KOPT-K1 (cell line): ENCODE results near the gene CCDC175.

Experiments
- H3K27ac ChIP-seq: fragments of 200-600 bp; sonication (generic); 2 replicates; pipeline ENCODE4 v1.5.1; 2016; ENCODE audit warnings: antibody characterized with exemption, mild to moderate bottlenecking, low read depth, low read length; ENCODE audit not compliant: poor library complexity, severe bottlenecking
- H3K36me3 ChIP-seq: fragments of 200-600 bp; sonication (generic); 2 replicates; pipeline ENCODE4 v1.5.1; 2017; ENCODE audit warnings: antibody characterized with exemption, mild to moderate bottlenecking, low read length, moderate library complexity; ENCODE audit not compliant: insufficient read depth
- H3K9me3 ChIP-seq: fragments of 200-600 bp; sonication (generic); 2 replicates; pipeline ENCODE4 v1.5.1; 2017; ENCODE audit warnings: antibody characterized with exemption, low read length, mild to moderate bottlenecking; ENCODE audit not compliant: insufficient read depth, poor library complexity, severe bottlenecking

The CCDC175 gene

GRCh38 chr14:59481407-59481806 lies 95.2 kb downstream of the CCDC175 start:
- H3K9me3 ChIP-seq: no peaks in the 10 kb centered on the region
- no peak overlapping the region for H3K27ac ChIP-seq
- H3K36me3 ChIP-seq: peaks cover 15% of the 10 kb centered on the region; the same call in 1 of the 2 replicates

DNA sequence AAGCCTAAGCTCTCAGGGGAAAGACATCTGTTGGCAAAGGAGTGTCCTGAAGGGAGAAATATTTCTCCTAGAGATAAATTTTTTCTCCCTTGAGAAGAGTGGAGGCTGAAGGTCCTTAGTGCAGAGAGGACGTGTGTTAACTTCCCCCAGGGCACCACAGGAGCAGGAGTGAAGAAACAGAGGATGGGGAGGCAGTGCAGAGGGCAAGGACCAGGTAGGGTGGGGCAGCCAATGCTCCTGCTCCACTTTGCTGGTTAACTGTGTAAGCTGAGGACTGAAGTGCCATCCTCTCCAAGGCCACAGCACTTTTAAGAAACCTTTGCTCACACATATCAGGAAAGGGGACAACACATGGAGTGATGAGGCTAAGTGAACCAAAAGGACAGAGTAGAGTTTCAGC lies 96.4 kb downstream of the CCDC175 start:
- H3K27ac ChIP-seq: no peak overlapping the region
- H3K9me3 ChIP-seq: no peaks in the 10 kb centered on the region
- H3K36me3 ChIP-seq: peaks cover 27% of the 10 kb centered on the region

GRCh38 chr14:59478540-59478939 lies 98.1 kb downstream of the CCDC175 start:
- Histone ChIP-seq H3K9me3 (no peaks in the 10 kb centered on the region), H3K36me3 (peaks cover 41% of the 10 kb centered on the region), H3K27ac (no peak overlapping the region)

DNA sequence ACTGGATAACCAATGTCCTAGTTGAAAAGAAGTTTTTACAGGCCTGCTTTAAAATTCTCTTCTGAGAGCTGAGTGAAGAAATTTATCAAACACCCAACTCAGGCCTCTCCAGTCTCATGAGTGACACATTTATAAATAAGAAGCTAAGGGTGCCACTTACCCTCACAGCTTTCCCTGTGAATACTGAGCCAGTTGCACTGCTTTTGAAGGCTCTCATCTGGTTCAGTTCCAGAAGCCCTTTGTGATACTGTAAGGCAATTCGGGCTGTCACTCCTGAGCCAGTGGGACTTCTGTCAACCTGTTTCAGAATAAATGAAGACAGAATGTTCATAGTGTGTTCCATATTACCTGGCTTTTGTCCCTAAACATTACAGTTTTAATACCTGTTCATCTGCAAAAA lies 100.9 kb downstream of the CCDC175 start:
- H3K36me3 ChIP-seq: peaks cover 61% of the 10 kb centered on the region
- no peaks in the 10 kb centered on the region for H3K9me3 ChIP-seq

DNA sequence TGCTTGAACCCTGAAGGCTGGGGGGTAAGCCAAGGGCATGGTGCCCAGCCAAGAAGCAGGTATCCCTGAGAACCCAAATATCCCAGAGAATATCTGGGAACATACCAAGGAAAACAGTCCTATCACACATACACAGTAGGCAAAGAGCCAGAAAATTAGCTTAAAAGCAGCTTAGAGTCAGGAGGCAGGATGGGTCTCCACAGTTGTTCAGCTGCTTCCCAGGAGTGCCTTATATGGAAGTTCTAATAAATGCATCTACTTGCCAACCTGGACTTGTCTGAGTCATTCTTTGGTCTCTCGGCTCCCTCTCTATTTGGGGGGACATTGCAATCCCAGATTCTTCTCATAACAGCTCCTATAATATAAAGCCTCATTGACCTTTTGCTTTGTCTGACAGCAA lies 102.4 kb downstream of the CCDC175 start:
- no peaks in the 10 kb centered on the region for H3K9me3 ChIP-seq
- H3K36me3 ChIP-seq: peaks cover 68% of the 10 kb centered on the region
- H3K27ac ChIP-seq: no peak overlapping the region

More for the DNA sequence above, 100.9 kb downstream of the CCDC175 start:
- no peak overlapping the region for H3K27ac ChIP-seq

DNA sequence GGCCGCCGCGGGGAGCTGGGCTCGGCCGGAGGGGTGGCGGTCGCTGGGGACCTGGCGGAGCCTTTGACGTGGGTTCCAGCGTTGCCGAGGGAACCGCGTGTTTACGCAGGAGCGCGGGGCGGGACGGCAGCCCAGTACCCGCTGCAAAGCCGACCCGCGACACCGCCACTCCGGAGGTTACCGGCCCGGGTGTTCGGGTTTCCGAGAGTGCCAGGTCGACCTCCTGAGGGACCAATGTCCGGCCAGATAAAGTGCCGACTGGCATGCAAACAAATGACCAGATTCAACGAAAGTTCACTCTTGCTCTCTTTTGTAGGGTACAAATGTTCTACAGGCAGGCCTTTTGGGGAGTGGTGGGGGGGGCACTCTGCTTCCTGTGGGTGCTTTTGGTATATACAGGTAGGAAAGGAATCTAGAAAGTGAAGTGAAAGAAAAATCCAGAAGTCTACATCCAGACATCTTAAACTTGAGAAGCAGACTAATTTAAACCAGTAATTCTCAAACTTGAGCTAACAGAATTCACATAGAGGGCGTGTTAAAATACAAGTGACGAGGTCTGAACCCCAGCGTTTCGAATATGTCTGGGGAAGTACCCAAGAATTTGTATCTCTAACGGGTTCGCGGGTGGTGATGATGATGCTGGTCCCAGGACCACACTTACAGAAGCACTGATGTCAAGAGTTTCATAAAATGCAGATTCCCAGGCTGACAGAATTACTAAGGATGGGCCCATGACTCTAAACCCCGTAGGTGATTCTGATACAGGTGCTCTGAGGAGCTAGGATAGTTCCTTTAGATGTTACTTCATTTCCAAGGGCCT lies 111.1 kb downstream of the CCDC175 start, which contains the start of gene GPR135:
TSS of gene GPR135 (minus strand) at position 65 of the 820 bp plus-strand sequence. CDS start 154 bp downstream, outside the sequence.
- no peaks in the 10 kb centered on the region for H3K9me3 ChIP-seq
- peaks cover 59% of the 10 kb centered on the region; the same call in 1 of the 2 replicates for H3K36me3 ChIP-seq
- H3K27ac ChIP-seq: no peak within 1 kb of the TSS

DNA sequence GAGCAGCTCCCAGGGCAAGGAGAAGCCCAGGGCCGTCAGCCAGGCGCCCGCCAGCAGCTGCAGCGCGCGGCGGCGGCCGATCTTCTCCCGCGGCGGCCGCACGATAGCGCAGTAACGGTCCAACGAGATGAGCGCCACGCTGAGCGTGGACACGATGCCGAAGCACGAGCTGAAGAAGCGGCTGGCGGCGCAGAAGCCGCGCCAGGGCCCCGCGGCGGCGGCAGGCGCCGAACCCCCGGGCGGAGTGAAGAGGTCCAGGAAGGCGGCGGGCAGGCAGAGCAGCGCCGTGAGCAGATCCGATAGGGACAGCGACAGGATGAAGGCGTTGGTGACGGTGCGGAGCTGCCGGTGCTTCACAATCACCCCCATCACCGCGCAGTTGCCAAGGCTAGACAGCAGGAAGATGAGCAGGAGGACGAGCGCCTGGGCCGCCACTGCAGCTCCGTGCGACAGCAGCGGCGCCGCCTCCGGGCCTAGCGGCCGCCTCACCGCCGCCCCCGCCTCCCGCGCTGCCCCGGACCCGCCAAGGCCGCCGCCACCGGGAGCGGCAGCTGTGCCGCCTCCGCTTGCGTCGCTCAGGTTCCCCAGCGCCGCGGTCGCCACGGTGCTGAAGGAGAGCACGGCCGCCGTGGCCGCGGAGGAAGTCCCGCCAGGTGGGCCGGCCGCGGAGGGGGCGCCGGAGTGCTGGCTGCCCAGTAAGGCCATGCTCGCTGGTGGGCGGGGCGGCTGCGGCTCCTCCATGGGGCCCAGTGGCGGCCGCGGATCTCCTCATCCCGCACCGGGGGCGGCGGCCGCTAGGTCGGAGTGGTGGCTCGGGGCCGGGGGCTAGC lies 111.9 kb downstream of the CCDC175 start:
- H3K36me3 ChIP-seq: peaks cover 56% of the 10 kb centered on the region; the same call in 1 of the 2 replicates
- no peaks in the 10 kb centered on the region for H3K9me3 ChIP-seq
- H3K27ac ChIP-seq: no peak overlapping the region

DNA sequence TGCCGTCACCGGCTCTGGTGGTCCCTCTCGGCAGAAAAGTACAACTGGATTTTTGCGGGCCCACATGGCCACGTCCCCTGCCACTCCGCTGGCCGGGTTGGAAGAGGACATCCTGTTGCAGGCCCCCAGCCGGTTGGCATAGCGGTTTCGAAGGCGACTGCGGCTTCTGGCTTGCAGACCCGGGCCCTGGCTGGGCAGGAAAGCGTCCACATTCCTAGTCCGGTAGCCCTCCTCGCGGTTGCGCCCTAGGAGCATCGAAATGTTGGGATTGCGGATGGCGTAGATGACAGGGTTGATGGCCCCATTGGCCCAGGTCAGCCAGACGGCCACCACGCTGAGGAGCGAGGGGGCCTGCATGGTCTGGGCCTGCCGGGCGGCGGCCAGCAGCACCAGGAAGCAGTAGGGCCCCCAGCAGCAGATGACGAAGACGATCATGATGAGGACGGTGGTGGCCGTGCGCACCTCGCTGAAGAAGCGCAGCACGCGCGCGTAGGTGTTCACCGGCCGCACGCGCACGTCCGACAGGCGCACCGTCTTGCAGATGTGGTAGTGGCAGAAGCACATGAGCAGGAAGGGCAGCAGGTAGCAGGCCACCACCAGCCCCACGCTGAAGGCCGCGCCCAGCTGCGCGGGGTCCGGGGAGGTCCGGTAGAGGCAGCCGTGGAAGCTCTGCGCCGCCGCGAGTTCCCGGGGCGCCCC lies 112.7 kb downstream of the CCDC175 start:
- Histone ChIP-seq H3K9me3 (no peaks in the 10 kb centered on the region), H3K27ac (no peak overlapping the region), H3K36me3 (peaks cover 55% of the 10 kb centered on the region; the same call in 1 of the 2 replicates)

- Histone ChIP-seq H3K36me3 (peaks cover 53% of the 10 kb centered on the region), H3K9me3 (no peaks in the 10 kb centered on the region), H3K27ac (no peak overlapping the region)
These were observed 114.7 kb downstream of the CCDC175 start for GRCh38 chr14:59461891-59462290.

DNA sequence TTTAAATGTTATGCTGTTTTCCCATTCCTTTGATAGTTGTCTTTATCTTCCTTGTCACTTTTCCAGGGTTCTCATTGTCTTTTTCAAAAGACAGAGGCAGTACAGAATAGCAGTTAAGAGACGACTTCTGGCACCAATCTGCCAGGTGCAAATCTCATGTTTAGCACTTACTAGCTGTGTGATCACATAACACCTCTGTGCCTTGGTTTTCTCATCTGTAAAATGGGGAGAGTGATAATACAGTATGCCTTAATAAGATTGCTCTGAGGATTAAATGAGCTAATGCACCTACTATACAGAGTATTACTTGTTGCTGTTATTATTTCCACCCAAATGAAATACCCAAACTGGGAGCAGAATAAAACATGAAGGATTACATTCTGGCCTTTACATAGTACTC lies 116.2 kb downstream of the CCDC175 start:
- H3K9me3 ChIP-seq: no peaks in the 10 kb centered on the region
- no peak overlapping the region for H3K27ac ChIP-seq
- peaks cover 50% of the 10 kb centered on the region for H3K36me3 ChIP-seq

GRCh38 chr14:59458486-59458885 lies 118.1 kb downstream of the CCDC175 start:
- Histone ChIP-seq H3K36me3 (peaks cover 44% of the 10 kb centered on the region), H3K9me3 (no peaks in the 10 kb centered on the region), H3K27ac (no peak overlapping the region)

GRCh38 chr14:59455411-59455810 lies 121.2 kb downstream of the CCDC175 start:
- Histone ChIP-seq H3K9me3 (no peaks in the 10 kb centered on the region), H3K36me3 (peaks cover 30% of the 10 kb centered on the region), H3K27ac (no peak overlapping the region)
